Omental fat pad (tissue), 4 donors: ENCODE measurements around the gene LRSAM1. TPM values are rescaled to one million over a fixed set of nuclear protein-coding genes. Genes with fewer than 3 reads are reported as not detected.

Experiments
- ATAC-seq: fragments of 150-250 bp; one replicate; pipeline ENCODE4 v1.9.1; 2016; ENCODE audit warnings: mild to moderate bottlenecking, moderate library complexity; ENCODE audit not compliant: low FRiP score
- DNase-seq: peaks from one replicate; pipeline ENCODE4 v3.0.0-alpha.2; 2019; ENCODE audit warnings: low spot score
- CTCF ChIP-seq, 3 donors: fragments of 450-650 bp; IDR thresholded peaks; one replicate each; pipeline ENCODE4 v1.5.1; 2016 to 2017; ENCODE audit warnings: antibody characterized with exemption in 3 of 3, mild to moderate bottlenecking in 3 of 3, moderate library complexity in 2 of 3
- total RNA-seq, 4 donors: library from RNA; depleted of rRNA; stranded (reverse); fragments of >200 nt; gene quantifications; one replicate each; pipeline ENCODE4 v1.1.0, GENCODE V29; 2016

The LRSAM1 gene
- total RNA-seq, 4 donors from 2014 or later: 8.3 to 14.6 (median 10.8) TPM

GRCh38 chr9:127438394-127438793 is 12.9 kb upstream of the LRSAM1 start:
- no peak for TF ChIP-seq CTCF (IDR thresholded peaks at IDR 0.05)
- DNase-seq (no peak), ATAC-seq (no peak)

GRCh38 chr9:127444283-127444920 is 6.9 kb upstream of the LRSAM1 start:
- DNase-seq (no peak), ATAC-seq (no peak)
- TF ChIP-seq CTCF (IDR thresholded peaks at IDR 0.05): no peak

- peak; percentile 43 for ATAC-seq
- DNase-seq: no peak
- TF ChIP-seq CTCF (IDR thresholded peaks at IDR 0.05): no peak
Measured at GRCh38 chr9:127444921-127445850, 6.1 kb upstream of the LRSAM1 start.

GRCh38 chr9:127445851-127446712 is 5.2 kb upstream of the LRSAM1 start:
- ATAC-seq: no peak
- TF ChIP-seq CTCF (IDR thresholded peaks at IDR 0.05): no peak

GRCh38 chr9:127446713-127447415 is 4.4 kb upstream of the LRSAM1 start:
- no peak for TF ChIP-seq CTCF (IDR thresholded peaks at IDR 0.05)
- no peak for DNase-seq
- no peak for ATAC-seq

More at GRCh38 chr9:127445851-127446712, 5.2 kb upstream of the LRSAM1 start:
- no peak for DNase-seq

GRCh38 chr9:127447416-127448111 is 3.7 kb upstream of the LRSAM1 start:
- no peak for DNase-seq
- no peak for TF ChIP-seq CTCF (IDR thresholded peaks at IDR 0.05)
- ATAC-seq: no peak
